GM18873 (cell line): ENCODE data around the gene FKBP7.
"Not testable (repeated sequence)": the region's sequence is repeated elsewhere in the genome, so short reads cannot be mapped to it uniquely, and the experiment has no call there.

Experiments used
- ATAC-seq: cut with Tn5 transposase; IDR thresholded peaks from one replicate; pipeline ENCODE4 v1.9.1; 2021; ENCODE audit warnings: mild to moderate bottlenecking, moderate library complexity, moderate number of reproducible peaks; ENCODE audit not compliant: unreplicated experiment, low FRiP score

The FKBP7 gene

DNA sequence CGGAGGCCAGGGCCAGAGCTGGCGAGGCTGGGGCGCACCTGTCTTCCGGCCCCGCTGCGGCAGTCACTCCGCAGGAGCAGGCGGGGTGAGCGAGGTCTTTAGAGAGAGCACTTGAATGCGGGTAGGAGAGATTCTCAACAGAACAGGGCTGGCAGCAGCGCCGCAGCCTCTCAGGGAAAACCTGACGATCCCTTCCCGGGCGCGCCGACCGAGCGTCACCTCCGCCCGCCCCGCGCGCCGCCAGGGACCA is 28.0 kb downstream of the FKBP7 start:
- peak; percentile 42 for ATAC-seq

DNA sequence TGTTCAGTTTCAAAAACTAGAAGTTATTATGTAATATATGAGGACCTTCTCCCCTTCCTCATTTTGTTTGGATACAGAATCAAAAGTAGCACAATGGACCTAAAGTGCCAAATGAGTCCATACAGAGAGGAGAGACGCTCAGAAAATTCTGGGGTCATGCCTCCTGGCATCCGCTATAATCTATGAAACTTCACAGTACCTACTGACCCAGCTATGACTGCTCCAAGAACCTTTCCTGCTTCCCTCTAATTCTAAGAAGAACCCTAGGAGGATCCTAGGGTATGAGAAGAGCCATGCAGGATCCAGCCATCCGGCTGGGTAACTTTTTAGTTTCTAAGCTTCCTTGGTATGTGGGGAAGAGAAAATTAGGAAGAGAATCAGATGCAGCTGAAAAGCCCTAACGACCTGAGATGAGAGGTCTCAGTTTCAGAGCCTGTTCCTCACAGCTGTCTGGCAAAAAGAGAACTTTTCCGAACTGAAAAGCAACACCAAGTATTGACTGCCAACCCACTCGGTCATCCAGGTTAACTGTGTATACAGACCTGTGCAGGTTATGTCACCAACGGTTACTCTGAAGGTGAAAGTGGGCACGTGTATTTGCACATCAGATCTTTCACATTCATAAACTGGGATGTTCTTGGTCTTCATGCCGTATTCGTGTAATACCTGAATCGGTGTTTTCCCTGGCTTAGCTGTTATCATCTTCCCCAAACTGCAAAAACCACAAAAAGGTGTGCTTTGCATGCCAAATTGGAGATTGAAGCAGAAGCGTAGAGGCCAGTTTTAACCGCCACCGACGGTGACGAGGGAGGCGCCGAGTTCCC is 28.5 kb downstream of the FKBP7 start:
- ATAC-seq = no peak

DNA sequence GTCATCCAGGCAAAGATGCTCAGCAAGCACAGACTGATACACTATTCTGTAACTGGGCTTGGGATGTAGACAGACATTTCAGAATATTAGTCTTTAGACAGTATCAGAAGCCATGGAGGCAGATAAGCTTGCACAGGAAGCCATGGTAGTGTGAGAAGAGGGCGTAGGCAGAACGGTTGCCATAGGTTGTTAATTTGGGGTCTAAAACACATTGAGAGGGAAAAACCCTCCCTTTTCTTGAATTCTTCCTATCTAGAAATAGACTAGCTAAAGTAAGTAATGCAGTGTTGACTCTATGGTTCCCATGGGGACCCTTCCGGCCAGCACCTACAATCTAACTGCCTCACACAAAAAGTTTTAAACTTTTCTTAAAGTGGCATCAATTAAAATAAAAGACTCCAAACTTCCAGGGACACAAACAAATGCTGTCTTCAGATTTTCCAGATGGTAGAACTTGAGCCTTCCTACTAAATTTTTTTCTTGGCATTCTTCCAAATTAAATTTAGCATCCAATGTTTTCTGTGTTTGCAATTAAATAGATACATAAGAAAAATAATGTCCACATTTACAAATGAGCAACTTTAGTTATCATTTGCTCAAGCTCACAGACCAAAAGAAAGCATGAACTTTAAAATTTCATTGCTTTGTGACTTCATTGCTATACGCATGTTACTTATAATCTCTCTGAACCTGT is 29.3 kb downstream of the FKBP7 start:
- no peak for ATAC-seq

DNA sequence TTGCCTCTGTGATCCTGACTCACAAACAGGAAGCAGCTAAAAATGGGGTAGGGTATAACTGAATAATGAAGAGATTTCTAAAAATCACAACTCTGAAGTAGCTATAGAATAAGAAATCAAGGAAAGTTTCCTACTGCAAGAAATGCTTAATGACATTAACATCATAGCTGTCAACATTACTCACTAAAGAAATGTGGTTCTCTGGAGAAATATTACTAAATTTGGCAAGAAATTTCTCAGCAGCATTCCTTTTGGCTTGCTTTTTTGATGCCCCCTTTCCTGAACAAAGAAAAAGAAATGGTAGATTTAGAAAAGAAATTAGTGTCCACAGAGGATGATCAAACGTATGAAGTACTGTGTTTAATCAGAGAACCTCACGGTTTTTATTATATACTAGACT is 37.0 kb downstream of the FKBP7 start:
- no peak for ATAC-seq

DNA sequence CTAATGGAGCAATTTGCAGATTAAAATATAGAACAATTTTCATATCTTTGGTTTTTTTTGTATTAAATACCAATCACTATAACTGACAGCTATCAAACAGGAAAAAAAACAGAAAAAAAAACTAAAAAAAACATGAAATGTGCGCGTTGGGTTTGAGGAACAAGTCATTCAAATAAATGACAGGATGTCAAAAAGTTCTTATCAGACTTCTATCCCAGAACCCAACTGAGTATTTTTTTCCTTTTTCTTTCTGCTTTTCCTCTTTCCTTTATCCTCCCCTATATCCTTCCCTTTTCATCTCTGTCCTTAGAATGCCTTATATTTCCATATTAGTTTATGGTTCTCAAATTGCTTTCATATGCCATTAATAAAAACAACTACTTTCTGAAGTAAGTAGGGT is 41.7 kb downstream of the FKBP7 start:
- ATAC-seq = no peak

DNA sequence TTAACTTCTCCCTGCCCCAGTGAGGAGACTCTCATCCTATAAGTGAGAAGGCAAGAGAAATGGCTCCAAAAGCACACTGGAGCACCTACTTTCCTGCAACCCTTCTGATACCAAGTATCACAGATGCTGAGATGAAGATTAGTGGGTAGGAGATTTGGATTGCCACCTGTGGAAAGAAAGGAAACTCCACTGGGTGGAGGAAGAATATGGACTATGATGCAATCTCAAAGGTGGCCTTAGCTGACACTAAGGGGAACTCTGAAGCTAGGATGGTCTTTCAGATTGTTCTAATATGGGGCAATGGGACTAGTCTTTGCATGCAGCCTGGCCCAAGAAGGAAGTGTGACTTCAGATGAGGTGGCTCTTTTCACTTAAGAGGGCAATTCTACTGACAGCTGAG is 49.1 kb downstream of the FKBP7 start:
- no peak for ATAC-seq

DNA sequence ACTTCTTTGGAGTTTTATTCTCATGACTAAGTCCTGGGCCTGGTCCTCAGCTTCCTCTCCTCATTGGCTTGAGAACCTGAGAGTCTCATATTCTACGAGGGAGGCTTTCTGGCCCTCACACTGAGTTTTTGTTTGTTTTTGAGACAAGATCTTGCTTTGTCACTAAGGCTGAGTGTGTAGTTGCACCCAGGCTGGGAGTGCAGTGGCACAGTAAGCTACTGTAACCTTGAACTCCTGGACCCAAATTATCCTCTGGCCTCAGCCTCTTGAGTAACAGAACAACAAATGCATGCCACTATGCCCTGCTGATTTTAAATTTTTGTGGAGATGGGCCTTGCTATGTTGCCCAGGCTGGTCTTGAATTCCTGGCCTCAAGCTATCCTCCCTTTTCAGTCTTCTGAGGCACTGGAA is 50.0 kb downstream of the FKBP7 start:
- ATAC-seq = no peak

DNA sequence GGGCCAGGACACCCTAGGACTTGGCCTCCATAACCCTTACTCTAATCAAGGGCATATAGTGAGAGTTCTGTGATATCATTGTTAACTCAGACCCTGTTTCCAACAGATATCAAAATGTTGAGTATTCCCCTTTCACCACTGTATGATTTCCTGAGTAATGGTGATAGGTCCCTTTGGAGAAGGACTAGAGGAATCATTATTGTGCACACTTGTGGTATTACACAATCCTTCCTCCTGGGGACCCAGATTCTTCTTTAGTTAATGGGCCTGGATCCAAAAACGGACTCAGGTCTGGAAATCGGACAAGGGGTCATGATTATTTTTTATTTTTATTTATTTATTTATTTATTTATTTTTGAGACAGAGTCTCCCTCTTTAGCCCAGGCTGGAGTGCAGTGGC is 50.9 kb downstream of the FKBP7 start:
- no peak for ATAC-seq

DNA sequence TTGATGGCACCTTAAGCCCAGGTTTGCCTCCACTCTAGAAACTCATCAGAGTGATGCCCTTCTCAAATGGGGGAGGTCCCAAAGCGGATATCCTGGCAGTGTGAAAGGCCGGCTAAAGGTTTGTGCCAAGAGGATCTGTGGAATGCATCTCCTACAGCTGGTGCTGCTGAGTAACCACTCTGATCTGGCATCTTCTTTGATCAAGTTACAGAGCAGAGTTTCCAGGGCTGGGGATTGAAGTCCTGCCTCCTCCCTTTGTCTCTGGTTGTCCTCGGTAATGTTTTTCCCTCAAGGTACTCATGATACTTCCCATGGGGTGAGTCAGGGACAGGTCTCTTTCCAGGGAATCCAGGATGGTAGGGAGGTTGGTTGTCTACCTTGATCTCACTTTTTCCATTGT is 52.0 kb downstream of the FKBP7 start:
- ATAC-seq = no peak

DNA sequence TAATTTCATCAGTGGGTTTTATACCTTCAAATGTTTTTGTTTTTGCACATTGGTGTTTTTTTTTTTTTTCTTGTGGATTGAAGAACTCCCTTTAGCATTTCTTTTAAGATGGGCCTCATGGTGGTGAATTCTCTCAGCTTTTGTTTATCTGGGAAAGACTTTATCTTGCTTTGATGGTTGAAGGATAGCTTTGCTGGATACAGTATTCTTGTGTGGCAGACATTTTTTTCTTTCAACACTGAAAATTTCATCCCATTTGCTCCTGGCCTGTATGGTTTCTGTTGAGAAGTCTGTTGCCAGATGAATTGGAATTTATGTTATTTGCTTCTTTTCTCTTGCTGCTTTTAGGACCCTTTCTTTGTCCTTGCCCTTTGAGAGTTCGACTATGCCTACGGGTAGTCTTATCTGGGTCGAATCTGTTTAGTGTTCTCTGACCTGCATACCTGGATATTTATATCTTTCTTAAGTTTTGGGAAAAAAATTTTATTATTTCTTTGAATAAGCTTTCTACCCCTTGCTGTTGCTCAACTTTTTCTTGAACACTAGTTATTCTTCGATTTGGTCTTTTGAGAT is 53.1 kb downstream of the FKBP7 start:
- ATAC-seq = no peak

DNA sequence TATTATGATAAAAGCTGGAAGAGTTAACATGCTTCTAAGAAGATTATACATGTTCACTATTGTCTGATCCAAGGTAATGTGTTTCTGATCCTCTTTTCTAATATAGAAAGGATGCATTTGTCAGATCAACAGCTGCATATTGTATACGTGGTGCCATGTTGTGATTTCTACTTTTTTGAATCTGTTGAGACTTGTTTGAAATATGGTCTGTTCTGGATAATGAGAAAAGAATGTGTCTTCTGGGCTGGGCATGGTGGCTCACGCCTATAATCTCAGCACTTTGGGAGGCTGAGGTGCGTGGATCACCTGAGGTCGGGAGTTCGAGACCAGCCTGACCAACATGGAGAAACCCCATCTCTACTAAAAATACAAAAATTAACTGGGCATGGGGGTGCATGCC is 54.7 kb downstream of the FKBP7 start:
- not testable (repeated sequence) for ATAC-seq

DNA sequence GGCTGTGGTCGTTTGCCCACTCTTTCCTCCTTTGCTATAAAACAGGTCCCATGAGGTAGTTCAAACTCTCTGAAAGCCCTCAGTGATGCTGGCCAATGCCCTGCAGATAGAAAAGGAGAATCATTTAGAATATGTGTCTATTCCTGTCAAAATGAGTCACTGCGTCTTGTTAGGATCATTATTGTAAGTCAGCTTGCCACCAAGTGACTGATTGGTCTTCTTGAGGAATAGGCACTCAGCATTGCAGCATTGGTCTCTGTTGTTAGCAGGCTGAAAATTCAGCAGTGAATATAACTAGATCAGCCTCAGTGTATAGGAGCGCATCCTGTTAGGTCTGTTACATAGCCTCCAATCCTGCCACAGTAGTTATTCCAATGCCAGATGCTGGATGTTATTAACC is 56.3 kb downstream of the FKBP7 start:
- ATAC-seq = no peak

DNA sequence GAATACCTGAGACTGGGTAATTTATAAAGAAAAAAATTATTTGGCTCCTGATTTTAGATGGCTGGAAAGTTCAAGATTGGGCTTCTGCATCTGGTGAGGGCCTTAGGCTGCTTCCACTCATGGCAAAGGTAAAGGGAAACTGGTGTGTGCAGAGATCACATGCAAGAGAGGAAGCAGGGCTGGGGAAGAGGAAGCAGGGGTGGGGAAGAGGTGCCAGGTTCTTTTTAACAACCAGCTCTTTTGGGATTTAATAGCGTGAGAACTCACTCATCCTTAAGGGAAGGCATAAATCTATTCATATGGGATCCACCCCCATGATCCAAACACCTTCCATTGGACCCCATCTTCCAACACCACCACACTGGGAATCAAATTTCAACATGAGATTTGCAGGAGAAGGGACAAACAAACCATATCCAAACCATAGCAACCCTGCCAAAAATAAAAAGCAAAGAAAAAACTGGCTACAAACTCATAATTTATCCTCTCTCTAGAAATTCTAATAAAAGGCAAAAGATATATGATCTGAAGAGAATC is 57.9 kb downstream of the FKBP7 start:
- ATAC-seq = no peak

DNA sequence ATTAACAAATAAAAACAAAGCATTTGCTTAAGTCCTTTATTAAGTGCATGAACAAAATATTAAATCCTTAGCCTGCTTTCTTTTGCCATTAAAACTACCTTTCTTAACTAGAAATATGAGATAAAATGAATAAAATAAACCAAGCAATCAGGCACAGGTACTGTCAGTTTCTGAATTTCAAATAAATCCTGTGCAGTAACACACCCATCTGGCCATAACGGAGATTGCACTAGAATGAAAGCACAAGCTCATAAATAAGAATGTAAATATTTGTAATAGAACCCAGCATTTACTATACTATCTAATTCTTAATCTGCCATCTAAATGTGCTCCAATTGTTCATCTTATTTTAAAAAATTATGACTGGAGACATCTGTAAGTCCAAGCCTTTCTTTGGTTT is 59.3 kb downstream of the FKBP7 start:
- no peak for ATAC-seq

DNA sequence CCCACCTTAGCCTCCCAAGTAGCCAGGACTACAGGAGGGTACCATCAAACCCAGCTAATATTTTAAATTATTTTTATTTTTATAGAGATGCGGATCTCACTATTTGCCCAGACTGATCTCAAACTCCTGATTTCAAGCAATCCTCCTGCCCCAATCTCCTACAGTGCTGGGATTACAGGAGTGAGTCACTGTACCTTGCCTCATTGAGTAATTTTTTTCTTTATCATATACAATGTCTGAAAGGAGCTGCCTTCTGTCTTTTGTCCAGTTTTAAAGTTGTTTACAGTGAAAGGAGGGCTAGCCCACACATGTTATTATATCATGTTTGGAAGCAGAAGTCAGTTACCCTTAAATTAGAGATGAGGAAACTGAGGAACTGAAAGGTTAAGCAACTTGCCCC is 60.0 kb downstream of the FKBP7 start:
- no peak for ATAC-seq

DNA sequence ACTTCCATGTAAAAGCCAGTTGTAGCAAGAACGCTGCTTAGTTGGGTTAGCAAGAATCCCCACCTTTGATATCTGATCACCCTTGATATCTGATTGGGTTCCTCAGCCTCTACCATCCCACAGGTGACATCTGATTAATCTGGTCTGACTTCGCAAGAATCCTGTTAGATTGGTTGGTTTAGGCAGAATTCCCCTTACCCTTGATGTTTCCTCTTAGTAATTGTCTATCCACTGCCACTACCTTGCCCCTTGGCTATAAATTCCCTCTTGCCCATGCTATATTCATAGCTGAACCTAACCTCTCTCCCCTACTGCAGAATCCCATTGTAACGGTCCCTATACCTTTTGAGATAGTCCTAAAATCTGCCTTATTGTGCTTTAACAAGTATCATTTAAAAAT is 60.5 kb downstream of the FKBP7 start:
- ATAC-seq = no peak

DNA sequence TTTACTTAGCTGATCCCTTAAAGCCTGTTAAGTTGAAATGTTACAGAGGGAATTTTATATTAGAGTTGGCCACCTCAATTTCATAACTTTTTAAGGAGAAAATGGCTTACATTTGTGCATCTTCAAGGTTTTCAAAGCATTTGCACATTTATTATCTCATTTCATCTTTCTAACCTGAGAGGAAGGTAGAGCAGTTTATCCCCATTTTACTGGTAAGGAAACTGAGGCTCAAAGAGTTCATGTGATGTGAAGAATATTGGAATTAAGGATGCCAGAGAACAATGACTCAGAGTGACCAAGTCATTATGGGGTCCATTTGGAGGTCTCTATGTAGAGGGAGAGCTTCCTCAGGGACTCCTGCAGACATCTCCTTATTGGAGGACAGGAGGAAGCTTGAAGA is 62.4 kb downstream of the FKBP7 start:
- no peak for ATAC-seq

DNA sequence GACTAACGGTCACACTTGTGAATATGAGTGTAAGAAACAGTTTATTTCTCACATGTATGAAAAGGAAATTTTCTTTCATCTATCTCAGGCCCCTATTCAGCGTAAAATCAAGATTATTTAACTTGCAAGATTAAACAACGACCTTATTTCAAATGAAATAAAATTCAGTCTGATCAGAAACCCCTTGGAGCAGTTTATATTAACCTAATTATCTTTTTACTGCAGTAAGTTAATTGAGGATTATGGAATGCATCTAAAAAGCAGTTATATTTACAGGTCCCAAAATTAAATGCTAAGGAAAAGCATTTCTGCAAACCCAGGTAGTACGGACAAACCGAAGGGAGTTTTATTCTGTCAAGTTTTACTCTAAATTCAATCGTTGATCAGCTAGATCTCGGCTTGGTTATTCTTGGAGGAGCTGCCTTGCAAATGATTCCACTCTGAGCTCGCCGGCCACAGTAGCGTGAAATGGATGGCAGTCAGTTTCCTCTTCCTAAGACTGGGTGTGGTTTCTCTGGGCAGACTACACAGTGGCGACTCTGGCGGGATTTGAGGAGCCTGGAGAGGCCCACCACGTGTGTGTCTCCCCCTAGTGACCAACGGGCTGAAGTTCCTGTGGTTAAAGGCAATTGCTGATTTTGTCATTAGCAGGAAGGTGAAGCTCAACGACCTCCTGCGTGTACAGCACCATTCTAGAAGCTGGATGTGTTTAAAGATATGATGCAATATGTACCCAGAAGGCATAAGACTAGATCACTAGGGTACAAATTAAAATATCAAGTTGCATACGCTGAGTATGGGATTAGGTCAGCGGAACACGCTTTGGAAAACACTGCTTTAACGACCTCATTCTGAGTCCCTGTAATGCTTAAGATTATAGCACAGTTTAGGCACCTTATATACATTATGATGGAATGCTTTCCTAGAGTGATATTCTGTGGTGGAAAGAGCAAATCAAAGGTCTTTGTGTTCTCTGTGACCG is 63.8 kb downstream of the FKBP7 start:
- peak; percentile 78 for ATAC-seq
